K562 (cell line): Measurements from ENCODE around the gene MRPL19. TPM values are rescaled to one million over a fixed set of nuclear protein-coding genes. Genes with fewer than 3 reads are reported as not detected.

Experiments
- ATAC-seq: fragments of 200-7000 bp; cut with Tn5 transposase; 3 replicates; pipeline ENCODE4 v1.9.1; 2020; ENCODE audit warnings: moderate library complexity
- BruUV-seq: library from RNA; stranded (reverse); fragments of 400-500 nt; replicated peaks from 2 replicates; lab custom pipeline; 2021; lab: Mats Ljungman, UMichigan
- CTCF ChIA-PET: fragments of 300-600 bp; formaldehyde crosslinking; extraction: SDS; loops from one replicate; lab custom pipeline; 2021; ENCODE audit warnings: low intra/inter-chr PET ratio; lab: Yijun Ruan, JAX
- POLR2A ChIA-PET: fragments of 300-600, 350-650 bp; sonication (Branson Sonifier 250); formaldehyde crosslinking; extraction: SDS; loops from one replicate; lab custom pipeline; 2021; ENCODE audit warnings: antibody characterized with exemption, inconsistent platforms; lab: Yijun Ruan, JAX
- DNase-seq, 4 experiments: peaks; one replicate each; pipeline versions ENCODE4 v3.0.0 to v3.0.0-alpha.2; 2011 to 2018; ENCODE audit warnings: low spot score in 3 of 4, mixed read lengths in 3 of 4; ENCODE audit errors: extremely low read depth in 1 of 4
- FAIRE-seq: peaks from 2 replicates; lab custom pipeline; 2011; peaks lifted over from hg19 to GRCh38; lab: Jason Lieb, UNC
- H2AFZ ChIP-seq: 2 replicates; pipeline ENCODE4 v1.6.0; 2011; ENCODE audit warnings: low read depth, low read length, control low read depth, inconsistent platforms
- H3K27ac ChIP-seq: fragments of 200-600 bp; 3 replicates; pipeline ENCODE4 v1.8.0; 2011; ENCODE audit warnings: low read depth, mild to moderate bottlenecking, control low read depth, inconsistent platforms, low read length, moderate library complexity, mixed read lengths; ENCODE audit errors: extremely low read depth
- H3K27me3 ChIP-seq, 2 experiments: fragments of 300-600 bp in 1 of 2; 2 replicates in 1 of 2; 3 replicates in 1 of 2; pipeline versions ENCODE4 v1.6.0 to v1.8.0; 2011; ENCODE audit warnings: inconsistent platforms in 2 of 2, low read length in 2 of 2, mild to moderate bottlenecking in 1 of 2, mixed read lengths in 1 of 2, moderate library complexity in 1 of 2; ENCODE audit not compliant: control insufficient read depth in 2 of 2, insufficient read depth in 2 of 2
- H3K36me3 ChIP-seq: fragments of 300-600 bp; 3 replicates; pipeline ENCODE4 v1.8.0; 2011; ENCODE audit warnings: mild to moderate bottlenecking, low read length, inconsistent platforms; ENCODE audit not compliant: control insufficient read depth, insufficient read depth
- H3K4me1 ChIP-seq, 2 experiments: fragments of 200-600 bp in 1 of 2; replicated peaks in 1 of 2; 2 replicates in 1 of 2; 3 replicates in 1 of 2; pipeline versions ENCODE4 v1.5.1 to v1.8.0; 2011; ENCODE audit warnings: inconsistent platforms in 2 of 2, low read length in 2 of 2, mild to moderate bottlenecking in 1 of 2, mixed read lengths in 1 of 2, moderate library complexity in 1 of 2; ENCODE audit not compliant: control insufficient read depth in 2 of 2, insufficient read depth in 2 of 2
- H3K4me2 ChIP-seq: 2 replicates; pipeline ENCODE4 v1.6.1; 2011; ENCODE audit warnings: low read length, control low read depth, inconsistent platforms, mixed read lengths; ENCODE audit not compliant: insufficient read depth
- H3K4me3 ChIP-seq: fragments of 200-600 bp; sonication (generic), shearing (Covaris generic); 2 replicates; pipeline ENCODE4 v1.5.1; 2016; ENCODE audit warnings: control low read depth, inconsistent platforms
- H3K79me2 ChIP-seq: fragments of 200-600 bp; 3 replicates; pipeline ENCODE4 v1.8.0; 2011; ENCODE audit warnings: low read length, inconsistent platforms; ENCODE audit not compliant: control insufficient read depth, insufficient read depth
- H3K9ac ChIP-seq, 2 experiments: 2 replicates each; pipeline versions ENCODE4 v1.6.0 to v1.6.1; 2011; ENCODE audit warnings: low read depth in 2 of 2, low read length in 2 of 2, control low read depth in 1 of 2, inconsistent platforms in 1 of 2, mild to moderate bottlenecking in 1 of 2, mixed read lengths in 1 of 2; ENCODE audit not compliant: insufficient read depth in 1 of 2
- H3K9me1 ChIP-seq: one replicate; pipeline ENCODE4 v1.6.0; 2011; ENCODE audit warnings: inconsistent platforms, mild to moderate bottlenecking, low read length, moderate library complexity; ENCODE audit not compliant: control insufficient read depth, insufficient read depth
- H3K9me3 ChIP-seq: replicated peaks from 2 replicates; pipeline ENCODE4 v1.5.1; 2011; ENCODE audit warnings: low read depth, low read length, inconsistent platforms; ENCODE audit not compliant: control insufficient read depth, insufficient read depth
- H4K20me1 ChIP-seq: replicated peaks from 2 replicates; pipeline ENCODE4 v1.6.1; 2011; ENCODE audit warnings: low read length, inconsistent platforms, mixed read lengths; ENCODE audit not compliant: control insufficient read depth, insufficient read depth
- CREB3 ChIP-seq: fragments of 450-650 bp; conservative IDR thresholded peaks from 2 replicates; pipeline ENCODE4 v1.6.1; 2016; ENCODE audit warnings: missing genetic modification characterization, low read depth, mild to moderate bottlenecking, missing compliant biosample characterization, moderate library complexity
- IRF9 ChIP-seq: fragments of 450-650 bp; IDR thresholded peaks from 2 replicates; pipeline ENCODE4 v1.6.1; 2016; ENCODE audit warnings: missing biosample characterization, missing genetic modification characterization
- POLR3G ChIP-seq: IDR thresholded peaks from 2 replicates; pipeline ENCODE4 v1.6.1; 2011; ENCODE audit not compliant: insufficient read length, insufficient replicate concordance; ENCODE audit errors: extremely low read depth
- ZSCAN32 ChIP-seq: fragments of 450-650 bp; formaldehyde crosslinking; IDR thresholded peaks from 2 replicates; pipeline ENCODE4 v1.4.0; 2020; ENCODE audit warnings: mild to moderate bottlenecking, moderate library complexity
- WGBS: fragments of 100-300 bp; shearing (Covaris generic); methylation state at CpG from one replicate; pipeline ENCODE4 v1.1.6; 2016; ENCODE audit warnings: low coverage, mixed read lengths; ENCODE audit not compliant: insufficient coverage; ENCODE audit errors: missing lambda C conversion rate; 5-methylcytosine and 5-hydroxymethylcytosine counted together
- in situ Hi-C: fragments of 300-500 bp; cut with MboI; formaldehyde crosslinking; loops from 4 replicates; pipeline ENCODE4 v1.15.0; 2018; ENCODE audit warnings: inconsistent platforms, mixed read lengths
- intact Hi-C: fragments of 100-400 bp; cut with micrococcal nuclease; formaldehyde crosslinking; loops from 2 replicates; pipeline ENCODE4 v1.14.2; 2022
- polyA plus RNA-seq, 8 experiments: library from polyadenylated mRNA; depleted of rRNA in 4 of 8; stranded (reverse) in 5 of 8; unstranded in 3 of 8; fragments of >200 nt; fragmentation: Nextera tagmentation in 2 of 8; fragmentation: Illumina TruSeq in 1 of 8; extraction: Ambion mirVana in 2 of 8; extraction: Trizol in 1 of 8; gene quantifications; 2 replicates each; pipeline versions ENCODE4 v1.2.1 to v1.2.3, GENCODE V29; 2011 to 2014; ENCODE audit warnings: inconsistent platforms in 1 of 8, missing spikeins in 1 of 8
- total RNA-seq, 7 experiments: library from RNA; depleted of rRNA in 6 of 7; stranded (reverse); fragments of >200 nt in 6 of 7; fragmentation: Illumina TruSeq in 2 of 7; extraction: Trizol in 2 of 7; gene quantifications; 2 replicates each; pipeline versions ENCODE4 v1.2.1 to v1.2.3, GENCODE V29; 2011 to 2021; ENCODE audit warnings: low replicate concordance in 1 of 7
- TF ChIP-seq, protein P1 (sequence below): IDR thresholded peaks from 3 replicates; pipeline ENCODE4 v1.6.1; 2011; ENCODE audit warnings: borderline replicate concordance, mild to moderate bottlenecking, moderate library complexity; ENCODE audit not compliant: insufficient read length; ENCODE audit errors: extremely low read depth

Gene MRPL19
- total and polyA plus RNA-seq, 9 of the 15 experiments (the other 6 are each of a cell fraction or from before 2014, with no cell fraction given) = 9.7 to 65.9 (median 56.1) TPM

DNA sequence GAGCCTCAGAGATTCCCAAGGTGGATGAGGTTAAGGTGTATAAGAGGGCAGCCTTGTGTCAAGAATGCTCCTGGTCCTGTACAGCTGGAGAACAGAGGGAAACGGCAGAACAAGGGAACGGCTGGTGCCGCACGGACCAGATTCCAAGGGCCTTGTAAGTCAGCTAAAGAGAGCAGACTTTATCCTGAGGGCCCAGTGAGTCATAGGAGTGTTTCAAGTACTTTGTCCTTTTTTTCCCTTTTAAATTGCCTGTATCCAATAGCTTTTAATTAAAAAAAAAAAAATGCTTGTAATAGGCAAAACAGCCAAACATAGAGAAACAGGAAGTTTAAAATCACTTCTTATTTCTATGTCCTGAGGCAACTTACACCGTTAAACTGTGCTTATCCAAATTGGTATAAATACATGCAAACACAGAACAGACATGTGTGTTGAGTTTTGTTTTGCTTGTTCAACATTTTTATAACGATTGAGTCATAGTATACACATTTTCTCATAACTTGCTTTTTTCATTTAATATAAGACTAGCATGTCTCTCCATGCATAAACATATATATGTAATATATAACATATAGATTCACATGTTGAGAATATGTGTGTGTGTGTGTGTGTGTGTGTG, 43.8 kb upstream of the MRPL19 start:
- no peak overlapping the region for H3K9ac ChIP-seq
- peaks cover 0 to 5% of the 10 kb centered on the region in 2 experiments; a peak in 1 of 5 replicates for H3K4me1 ChIP-seq
- H3K36me3 ChIP-seq = no peaks in the 10 kb centered on the region
- no peaks in the 10 kb centered on the region for H3K79me2 ChIP-seq
- BruUV-seq = no TSS peak
- TF ChIP-seq IRF9 (tag) (no peak), CREB3 (tag) (no peak), ZSCAN32 (no peak), POLR3G (no peak)
- TF ChIP-seq, protein P1, sequence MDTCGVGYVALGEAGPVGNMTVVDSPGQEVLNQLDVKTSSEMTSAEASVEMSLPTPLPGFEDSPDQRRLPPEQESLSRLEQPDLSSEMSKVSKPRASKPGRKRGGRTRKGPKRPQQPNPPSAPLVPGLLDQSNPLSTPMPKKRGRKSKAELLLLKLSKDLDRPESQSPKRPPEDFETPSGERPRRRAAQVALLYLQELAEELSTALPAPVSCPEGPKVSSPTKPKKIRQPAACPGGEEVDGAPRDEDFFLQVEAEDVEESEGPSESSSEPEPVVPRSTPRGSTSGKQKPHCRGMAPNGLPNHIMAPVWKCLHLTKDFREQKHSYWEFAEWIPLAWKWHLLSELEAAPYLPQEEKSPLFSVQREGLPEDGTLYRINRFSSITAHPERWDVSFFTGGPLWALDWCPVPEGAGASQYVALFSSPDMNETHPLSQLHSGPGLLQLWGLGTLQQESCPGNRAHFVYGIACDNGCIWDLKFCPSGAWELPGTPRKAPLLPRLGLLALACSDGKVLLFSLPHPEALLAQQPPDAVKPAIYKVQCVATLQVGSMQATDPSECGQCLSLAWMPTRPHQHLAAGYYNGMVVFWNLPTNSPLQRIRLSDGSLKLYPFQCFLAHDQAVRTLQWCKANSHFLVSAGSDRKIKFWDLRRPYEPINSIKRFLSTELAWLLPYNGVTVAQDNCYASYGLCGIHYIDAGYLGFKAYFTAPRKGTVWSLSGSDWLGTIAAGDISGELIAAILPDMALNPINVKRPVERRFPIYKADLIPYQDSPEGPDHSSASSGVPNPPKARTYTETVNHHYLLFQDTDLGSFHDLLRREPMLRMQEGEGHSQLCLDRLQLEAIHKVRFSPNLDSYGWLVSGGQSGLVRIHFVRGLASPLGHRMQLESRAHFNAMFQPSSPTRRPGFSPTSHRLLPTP = no peak
- TF ChIP-seq, all 486 proteins: peak for 0
- ATAC-seq (no peak), FAIRE-seq (no peak), DNase-seq (no peak)
- intact Hi-C loops (loop anchor here (10.0 kb wide), 2 partner anchors 288 to 528 kb away; no protein-coding TSS in a partner anchor), in situ Hi-C loops (loop anchor here (10.0 to 25.0 kb wide), 3 partner anchors 138 to 891 kb away; no protein-coding TSS in a partner anchor)
- Histone ChIP-seq H4K20me1 (no peaks in the 10 kb centered on the region), H3K9me3 (no peaks in the 10 kb centered on the region; the same call in 1 of the 2 replicates), H3K4me3 (no peak overlapping the region), H3K27ac (no peak overlapping the region), H3K9me1 (no peaks in the 10 kb centered on the region), H2AFZ (no peak overlapping the region), H3K27me3 (0 out of 5 replicates have a peak, but pooled peaks cover 0 to 16% of the 10 kb centered on the region in 2 experiments), H3K4me2 (no peak overlapping the region)
- POLR2A ChIA-PET = no interaction called here
- CTCF ChIA-PET = no interaction called here
- 0% methylated on average over 6 of the region's 6 CpGs for WGBS
